SK-N-MC (cell line): ENCODE data around the gene ERC2.

Experiments
- EZH2 ChIP-seq: fragments of 200-600 bp; sonication (generic); IDR thresholded peaks from one replicate; pipeline ENCODE4 v1.6.1; 2017; ENCODE audit warnings: antibody characterized with exemption
- FOXP2 ChIP-seq: optimal IDR thresholded peaks from 2 replicates; pipeline ENCODE3; 2011; ENCODE audit warnings: mild to moderate bottlenecking, moderate library complexity; ENCODE audit not compliant: insufficient read depth; ENCODE audit errors: extremely low read length, control extremely low read depth

DNA sequence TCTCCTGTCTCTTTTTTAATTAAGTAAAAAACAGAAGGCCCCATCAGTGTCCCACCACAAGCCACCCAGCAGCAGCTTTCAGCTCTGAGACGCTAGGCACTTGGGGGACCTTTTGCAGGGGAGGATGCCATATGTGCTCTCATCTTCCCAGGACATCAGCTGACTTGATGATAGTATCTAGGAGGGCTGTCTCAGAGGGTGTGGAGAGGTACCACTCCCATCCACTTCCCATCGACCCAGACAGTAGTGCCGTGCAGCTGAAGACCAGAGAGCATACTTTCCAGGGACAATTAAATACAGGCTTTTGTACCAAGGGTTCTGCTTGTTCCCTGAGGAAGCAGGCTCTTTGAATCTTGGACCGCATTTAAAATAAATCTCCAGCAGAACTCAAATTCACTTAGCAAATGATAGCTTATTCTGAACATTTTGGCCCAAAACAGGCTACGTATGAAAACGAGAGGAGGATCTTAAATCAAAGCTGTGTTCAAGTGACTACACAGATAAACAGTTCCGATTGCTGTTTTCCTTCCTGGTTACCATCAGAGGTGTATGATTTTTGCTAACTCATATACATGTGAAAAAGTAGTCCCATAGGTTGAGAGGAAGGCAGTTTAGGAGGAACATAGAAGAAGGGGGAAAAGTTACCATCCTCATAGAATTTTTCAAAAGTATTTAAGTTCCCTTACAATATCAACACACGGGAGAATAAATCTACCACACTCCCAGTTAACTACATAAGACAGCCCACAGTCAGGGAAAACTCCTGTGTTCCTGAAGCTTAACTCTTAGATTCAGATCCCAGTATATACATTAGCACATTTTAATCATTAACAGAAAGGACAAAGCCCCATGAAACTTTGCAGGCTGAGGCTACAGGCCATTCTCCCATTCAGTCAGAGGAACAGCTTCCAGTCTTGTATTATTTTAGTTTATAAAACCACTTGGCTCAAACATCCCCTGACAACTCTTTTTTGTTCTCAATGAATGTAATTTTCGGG, 990.7 kb downstream of the ERC2 start:
- no peak for TF ChIP-seq EZH2
- TF ChIP-seq FOXP2: no peak
